ENCODE measurements around the gene LZTR1.
"Not testable (repeated sequence)": the region's sequence is repeated elsewhere in the genome, so short reads cannot be mapped to it uniquely, and the experiment has no call there.

Gene LZTR1

GRCh38 chr22:20981787-20982562 is at the start of gene LZTR1:
LZTR1 (plus strand) TSS chr22:20982297; CDS start chr22:20982372, 75 bp downstream.
- DNase-seq (ENCODE audit: low read depth in 2 of 3, low spot score in 1 of 3), result peak; percentile 51 to 67 (median 58)

- no peak for DNase-seq (ENCODE audit: low read depth in 2 of 3, low spot score in 1 of 3)
Measured at GRCh38 chr22:20933910-20934309, 48.2 kb upstream of the LZTR1 start.

- DNase-seq (ENCODE audit: low read depth in 2 of 3, low spot score in 1 of 3), result not testable (repeated sequence)
Measured at GRCh38 chr22:20935049-20935448, 47.0 kb upstream of the LZTR1 start.

GRCh38 chr22:20935780-20936539 is 46.1 kb upstream of the LZTR1 start:
- DNase-seq (ENCODE audit: low read depth in 2 of 3, low spot score in 1 of 3), result not testable (repeated sequence)

- no peak for DNase-seq (ENCODE audit: low read depth in 2 of 3, low spot score in 1 of 3)
Measured at GRCh38 chr22:20937031-20937793, 44.9 kb upstream of the LZTR1 start.

- no peak for DNase-seq (ENCODE audit: low read depth in 2 of 3, low spot score in 1 of 3)
Measured at GRCh38 chr22:20937794-20938671, 44.1 kb upstream of the LZTR1 start.

GRCh38 chr22:20939457-20940185 is 42.5 kb upstream of the LZTR1 start:
- DNase-seq (ENCODE audit: low read depth in 2 of 3, low spot score in 1 of 3), result not testable (repeated sequence)

GRCh38 chr22:20940186-20940651 is 41.9 kb upstream of the LZTR1 start:
- DNase-seq (ENCODE audit: low read depth in 2 of 3, low spot score in 1 of 3), result no peak

- no peak for DNase-seq (ENCODE audit: low read depth in 2 of 3, low spot score in 1 of 3)
Measured at GRCh38 chr22:20940904-20941385, 41.2 kb upstream of the LZTR1 start.

GRCh38 chr22:20942203-20942902 is 39.7 kb upstream of the LZTR1 start:
- not testable (repeated sequence) for DNase-seq (ENCODE audit: low read depth in 2 of 3, low spot score in 1 of 3)

GRCh38 chr22:20943104-20943933 is 38.8 kb upstream of the LZTR1 start:
- no peak for DNase-seq (ENCODE audit: low read depth in 2 of 3, low spot score in 1 of 3)

- DNase-seq (ENCODE audit: low read depth in 2 of 3, low spot score in 1 of 3), result no peak
Measured at GRCh38 chr22:20944042-20944441, 38.1 kb upstream of the LZTR1 start.

GRCh38 chr22:20945578-20945934 is 36.5 kb upstream of the LZTR1 start:
- DNase-seq (ENCODE audit: low read depth in 2 of 3, low spot score in 1 of 3), result no peak

GRCh38 chr22:20946080-20946986 is 35.8 kb upstream of the LZTR1 start:
- no peak for DNase-seq (ENCODE audit: low read depth in 2 of 3, low spot score in 1 of 3)

GRCh38 chr22:20946991-20947390 is 35.1 kb upstream of the LZTR1 start:
- DNase-seq (ENCODE audit: low read depth in 2 of 3, low spot score in 1 of 3), result no peak

- DNase-seq (ENCODE audit: low read depth in 2 of 3, low spot score in 1 of 3), result no peak
Measured at GRCh38 chr22:20948450-20948849, 33.6 kb upstream of the LZTR1 start.

- DNase-seq (ENCODE audit: low read depth in 2 of 3, low spot score in 1 of 3), result no peak
Measured at GRCh38 chr22:20948989-20949388, 33.1 kb upstream of the LZTR1 start.

Data from stimulated activated CD4-positive, alpha-beta T cell treated with anti-CD3 and anti-CD28 coated beads, Interleukin-12 subunit alpha, Interleukin-12 subunit beta, amount 100 ng/mL, for 48 hours (primary cell).